ENCODE measurements around the gene GFPT1. TPM values are rescaled to one million over a fixed set of nuclear protein-coding genes. Genes with fewer than 3 reads are reported as not detected.

The GFPT1 gene
- total RNA-seq, 1 donor from 2014 or later: 46.2 TPM

DNA sequence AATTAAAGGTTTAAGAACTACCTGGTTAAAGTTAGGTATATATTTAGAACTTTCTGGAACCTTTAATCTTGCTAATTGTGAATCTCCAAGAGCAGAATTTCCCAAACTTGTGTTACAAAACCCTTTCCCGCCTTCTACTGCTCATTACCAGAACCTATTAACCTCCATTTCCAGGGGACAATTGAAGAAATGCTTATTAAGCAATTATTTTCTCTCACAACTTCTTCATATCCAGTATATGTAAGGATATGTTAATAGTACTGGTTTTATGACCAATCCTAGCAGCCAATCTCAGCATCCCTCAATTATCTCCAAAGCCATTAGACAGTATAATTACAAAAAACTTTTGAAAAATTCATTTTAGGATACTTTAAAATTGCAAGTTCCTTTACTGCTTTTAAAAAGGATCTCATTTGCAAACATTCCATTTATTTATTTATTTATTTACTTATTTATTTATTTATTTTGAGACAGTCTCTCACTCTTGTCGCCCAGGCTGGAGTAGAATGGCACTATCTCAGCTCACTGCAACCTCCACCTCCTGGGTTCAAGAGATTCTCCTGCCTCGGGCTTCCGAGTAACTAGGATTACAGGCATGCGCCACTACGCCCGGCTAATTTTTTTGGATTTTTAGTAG lies 3.7 kb downstream of the GFPT1 start:
- H3K27ac ChIP-seq (replicated peaks): no peak overlapping the region
- TF ChIP-seq, protein P1, sequence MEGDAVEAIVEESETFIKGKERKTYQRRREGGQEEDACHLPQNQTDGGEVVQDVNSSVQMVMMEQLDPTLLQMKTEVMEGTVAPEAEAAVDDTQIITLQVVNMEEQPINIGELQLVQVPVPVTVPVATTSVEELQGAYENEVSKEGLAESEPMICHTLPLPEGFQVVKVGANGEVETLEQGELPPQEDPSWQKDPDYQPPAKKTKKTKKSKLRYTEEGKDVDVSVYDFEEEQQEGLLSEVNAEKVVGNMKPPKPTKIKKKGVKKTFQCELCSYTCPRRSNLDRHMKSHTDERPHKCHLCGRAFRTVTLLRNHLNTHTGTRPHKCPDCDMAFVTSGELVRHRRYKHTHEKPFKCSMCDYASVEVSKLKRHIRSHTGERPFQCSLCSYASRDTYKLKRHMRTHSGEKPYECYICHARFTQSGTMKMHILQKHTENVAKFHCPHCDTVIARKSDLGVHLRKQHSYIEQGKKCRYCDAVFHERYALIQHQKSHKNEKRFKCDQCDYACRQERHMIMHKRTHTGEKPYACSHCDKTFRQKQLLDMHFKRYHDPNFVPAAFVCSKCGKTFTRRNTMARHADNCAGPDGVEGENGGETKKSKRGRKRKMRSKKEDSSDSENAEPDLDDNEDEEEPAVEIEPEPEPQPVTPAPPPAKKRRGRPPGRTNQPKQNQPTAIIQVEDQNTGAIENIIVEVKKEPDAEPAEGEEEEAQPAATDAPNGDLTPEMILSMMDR (IDR thresholded peaks at IDR 0.05; ENCODE audit: borderline replicate concordance): no peak
- no peaks in the 10 kb centered on the region for H3K36me3 ChIP-seq
- H3K9me3 ChIP-seq (replicated peaks): no peaks in the 10 kb centered on the region
- DNase-seq: no peak
- no peak overlapping the region for H3K4me3 ChIP-seq
- intact Hi-C loops (cut with micrococcal nuclease): no loop called here
- peaks cover 49% of the 10 kb centered on the region for H3K4me1 ChIP-seq
- no peaks in the 10 kb centered on the region for H3K27me3 ChIP-seq (ENCODE audit: low read depth)

DNA sequence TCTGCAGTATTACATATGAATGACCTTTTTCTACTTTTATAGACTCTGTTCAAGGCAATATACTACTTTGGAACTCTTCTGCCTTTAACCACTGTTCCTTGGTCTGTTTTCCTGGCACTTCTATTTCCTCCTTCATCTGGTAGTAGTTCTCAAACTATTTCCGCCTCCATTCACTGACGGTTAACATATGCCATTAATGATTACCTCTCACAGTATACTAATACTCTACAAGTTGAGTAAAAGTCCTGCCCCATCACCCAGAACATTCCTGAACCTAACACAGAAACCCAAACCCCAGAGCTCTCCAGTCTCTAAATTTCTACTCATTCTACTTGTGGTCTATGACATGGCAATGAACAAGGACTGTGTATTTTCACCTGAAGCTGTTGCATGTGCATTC lies 4.5 kb downstream of the GFPT1 start:
- intact Hi-C loops (cut with micrococcal nuclease): no loop called here
- H3K4me1 ChIP-seq: peaks cover 46% of the 10 kb centered on the region
- no peak overlapping the region for H3K4me3 ChIP-seq
- no peak overlapping the region for H3K27ac ChIP-seq (replicated peaks)
- H3K36me3 ChIP-seq: no peaks in the 10 kb centered on the region
- TF ChIP-seq, protein P1 (IDR thresholded peaks at IDR 0.05; ENCODE audit: borderline replicate concordance): no peak
- H3K9me3 ChIP-seq (replicated peaks): no peaks in the 10 kb centered on the region
- H3K27me3 ChIP-seq (ENCODE audit: low read depth): no peaks in the 10 kb centered on the region
- no peak for DNase-seq

DNA sequence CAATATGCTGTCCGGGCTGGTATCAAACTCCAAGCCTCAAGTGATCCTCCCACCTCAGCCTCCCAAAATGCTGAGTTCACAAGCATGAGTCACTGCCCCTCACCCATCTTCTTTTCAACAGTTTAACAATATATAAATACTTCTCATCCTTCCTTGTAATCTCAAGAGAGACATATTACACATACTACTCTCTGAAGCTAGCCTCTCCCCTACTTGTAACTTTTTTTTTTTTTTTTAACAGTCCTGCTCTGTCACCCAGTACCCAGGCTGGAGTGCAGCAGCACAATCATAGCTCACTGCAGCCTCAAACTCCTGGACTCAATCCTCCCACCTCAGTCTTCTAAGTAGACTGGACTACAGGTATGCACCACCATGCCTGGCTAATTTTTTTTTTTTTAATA lies 5.7 kb downstream of the GFPT1 start:
- TF ChIP-seq, protein P1 (IDR thresholded peaks at IDR 0.05; ENCODE audit: borderline replicate concordance): no peak
- Histone ChIP-seq H3K4me1 (peaks cover 38% of the 10 kb centered on the region), H3K9me3 (replicated peaks) (no peaks in the 10 kb centered on the region), H3K4me3 (no peak overlapping the region), H3K36me3 (no peaks in the 10 kb centered on the region), H3K27me3 (ENCODE audit: low read depth) (no peaks in the 10 kb centered on the region), H3K27ac (replicated peaks) (no peak overlapping the region)
- DNase-seq: no peak
- intact Hi-C loops (cut with micrococcal nuclease): no loop called here

DNA sequence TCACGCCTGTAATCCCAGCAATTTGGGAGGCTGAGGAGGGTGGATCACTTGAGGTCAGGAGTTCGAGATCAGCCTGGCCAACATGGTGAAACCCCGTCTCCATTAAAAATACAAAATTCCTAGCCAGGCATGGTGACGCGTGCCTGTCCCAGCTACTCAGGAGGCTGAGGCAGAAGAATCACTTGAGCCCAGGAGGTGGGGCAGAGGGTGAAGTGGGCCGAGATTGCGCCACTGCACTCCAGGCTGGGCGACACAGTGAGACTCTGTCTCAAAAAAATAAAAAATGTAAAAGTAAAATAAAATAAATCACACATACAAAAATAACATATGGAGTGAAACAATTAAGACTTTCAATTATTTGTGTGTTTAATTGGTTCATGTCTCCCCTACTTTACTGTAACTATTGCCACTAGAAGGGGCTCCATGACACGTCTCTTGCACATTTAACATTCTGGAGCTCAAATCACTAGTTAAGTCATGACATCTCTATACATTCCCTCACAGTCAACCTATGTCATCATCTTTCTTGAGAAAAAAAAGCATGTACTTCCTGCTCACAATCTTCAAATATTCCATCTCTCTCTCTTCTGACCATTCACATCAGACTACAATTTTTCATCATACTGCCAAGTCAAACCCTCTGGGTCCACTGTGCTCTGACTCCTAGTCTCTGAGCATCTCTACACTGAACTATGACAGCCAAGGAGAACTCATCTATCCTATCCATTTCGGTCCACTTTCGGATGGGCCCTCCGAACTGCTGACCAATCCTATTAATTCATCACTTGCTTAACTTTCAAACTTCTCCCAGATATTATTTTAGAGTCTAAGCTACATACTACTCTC lies 6.7 kb downstream of the GFPT1 start:
- TF ChIP-seq, protein P1 (IDR thresholded peaks at IDR 0.05; ENCODE audit: borderline replicate concordance): no peak
- no peaks in the 10 kb centered on the region for H3K36me3 ChIP-seq
- intact Hi-C loops (cut with micrococcal nuclease): no loop called here
- H3K4me3 ChIP-seq: no peak overlapping the region
- peaks cover 33% of the 10 kb centered on the region for H3K4me1 ChIP-seq
- no peak overlapping the region for H3K27ac ChIP-seq (replicated peaks)
- H3K27me3 ChIP-seq (ENCODE audit: low read depth): no peaks in the 10 kb centered on the region
- no peak for DNase-seq
- no peaks in the 10 kb centered on the region for H3K9me3 ChIP-seq (replicated peaks)

DNA sequence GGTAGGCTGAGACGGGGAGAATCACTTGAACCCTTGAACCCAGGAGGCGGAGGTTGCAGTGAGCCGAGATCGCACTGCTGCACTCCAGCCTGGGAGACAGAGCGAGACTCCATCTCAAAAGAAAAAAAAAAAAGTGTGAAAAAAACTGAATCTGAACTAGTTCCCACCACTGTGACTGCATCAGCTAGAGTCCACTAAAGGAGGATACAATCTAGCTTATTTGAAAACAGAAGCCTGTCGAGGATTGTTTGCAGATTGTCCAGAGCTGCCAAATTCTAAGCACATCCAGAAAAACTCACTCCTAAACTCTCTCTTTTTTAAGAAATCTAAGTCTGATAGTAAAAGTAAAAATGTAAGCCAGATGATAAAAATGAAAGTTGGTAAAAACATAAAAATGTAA lies 10.6 kb downstream of the GFPT1 start:
- H3K36me3 ChIP-seq: peaks cover 19% of the 10 kb centered on the region
- H3K9me3 ChIP-seq (replicated peaks): no peaks in the 10 kb centered on the region
- TF ChIP-seq, protein P1 (IDR thresholded peaks at IDR 0.05; ENCODE audit: borderline replicate concordance): no peak
- peaks cover 9% of the 10 kb centered on the region for H3K4me1 ChIP-seq
- H3K27me3 ChIP-seq (ENCODE audit: low read depth): no peaks in the 10 kb centered on the region
- no peak overlapping the region for H3K4me3 ChIP-seq
- no peak overlapping the region for H3K27ac ChIP-seq (replicated peaks)
- intact Hi-C loops (cut with micrococcal nuclease): no loop called here
- DNase-seq: no peak
